Gastroesophageal sphincter (tissue), 3 donors: Measurements from ENCODE around the gene MYLK3.

Experiments
- CTCF ChIP-seq, 4 experiments: fragments of 200-600 bp in 2 of 4; fragments of 450-650 bp in 2 of 4; sonication (generic) in 1 of 4; IDR thresholded peaks; one replicate each; pipeline ENCODE4 v1.5.1; 2017 to 2019; ENCODE audit warnings: antibody characterized with exemption in 4 of 4, mild to moderate bottlenecking in 2 of 4, moderate library complexity in 2 of 4
- EP300 ChIP-seq: sonication (generic); formaldehyde crosslinking; IDR thresholded peaks from one replicate; pipeline ENCODE4 v1.6.1; 2017; ENCODE audit warnings: antibody characterized with exemption, mild to moderate bottlenecking
- POLR2A ChIP-seq, 2 donors: fragments of 450-650 bp; IDR thresholded peaks; one replicate each; pipeline ENCODE4 v1.6.1; 2017; ENCODE audit warnings: antibody characterized with exemption in 2 of 2, mild to moderate bottlenecking in 2 of 2, moderate library complexity in 1 of 2
- POLR2AphosphoS5 ChIP-seq: sonication (generic); formaldehyde crosslinking; IDR thresholded peaks from one replicate; pipeline ENCODE4 v1.6.1; 2017; ENCODE audit warnings: antibody characterized with exemption

DNA sequence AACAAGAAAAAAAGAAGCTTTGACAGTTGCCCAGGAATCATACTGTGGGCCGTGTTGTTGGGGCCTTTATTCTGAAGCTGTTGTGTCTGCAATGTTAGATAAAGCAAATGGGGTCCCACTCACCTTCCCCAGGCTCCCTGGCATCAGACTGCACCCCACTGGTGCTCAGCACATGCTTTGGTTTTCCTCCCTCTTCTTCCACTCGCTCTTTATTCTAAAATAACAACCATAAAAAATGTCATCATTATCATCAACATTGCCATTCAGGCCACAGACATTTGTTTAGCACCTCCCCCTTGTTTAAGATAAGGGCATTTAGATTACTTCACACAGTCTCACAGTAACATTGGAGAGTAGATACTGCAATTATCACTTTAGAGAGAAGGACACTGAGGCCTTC, 8.2 kb downstream of the MYLK3 start:
- TF ChIP-seq POLR2AphosphoS5: no peak
- no peak for TF ChIP-seq POLR2A (IDR thresholded peaks at IDR 0.05)
- no peak for TF ChIP-seq CTCF (IDR thresholded peaks at IDR 0.05)
- TF ChIP-seq EP300: no peak
